ENCODE results near the gene LYRM2.
"Not testable (repeated sequence)": the region's sequence is repeated elsewhere in the genome, so short reads cannot be mapped to it uniquely, and the experiment has no call there.

Gene LYRM2

DNA sequence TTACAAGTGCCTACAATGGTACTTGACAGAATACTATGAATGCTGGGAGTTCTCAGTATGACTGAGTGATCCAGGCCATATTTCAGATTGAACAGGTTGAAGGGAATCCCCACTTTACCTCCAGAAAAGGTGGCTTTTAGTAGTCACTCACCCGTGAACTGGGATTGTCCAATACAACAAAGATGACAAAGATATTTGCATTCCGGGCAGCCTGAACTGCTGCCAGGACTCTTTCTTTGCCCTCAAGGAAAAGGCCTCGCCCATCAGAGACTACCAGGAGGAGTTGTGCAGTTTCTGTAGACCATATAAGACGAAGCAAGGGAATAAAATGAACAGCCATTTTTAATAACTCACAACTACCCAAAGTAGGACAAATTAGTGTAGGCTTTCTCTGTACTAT, 6.3 kb upstream of the LYRM2 start:
- no peak for DNase-seq

DNA sequence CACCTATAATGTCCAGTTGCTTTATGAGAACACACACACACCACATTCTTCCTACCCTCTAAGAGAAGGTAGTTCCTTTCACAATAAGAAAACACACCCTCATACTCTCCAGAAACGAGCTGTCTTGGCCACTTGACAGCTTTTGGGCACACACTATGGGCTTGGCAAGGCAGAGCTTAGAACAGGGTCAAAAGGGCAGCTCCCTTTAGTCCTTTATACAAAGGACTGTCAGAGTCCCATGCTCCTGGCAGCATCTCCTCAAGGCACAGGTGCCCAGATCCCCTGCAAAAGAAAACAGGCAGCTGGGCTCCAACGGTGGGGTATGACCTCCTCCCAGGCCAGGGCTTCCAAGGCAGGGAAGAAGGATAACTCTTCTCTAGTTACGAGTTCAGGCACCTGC, 4.9 kb upstream of the LYRM2 start:
- no peak for DNase-seq

DNA sequence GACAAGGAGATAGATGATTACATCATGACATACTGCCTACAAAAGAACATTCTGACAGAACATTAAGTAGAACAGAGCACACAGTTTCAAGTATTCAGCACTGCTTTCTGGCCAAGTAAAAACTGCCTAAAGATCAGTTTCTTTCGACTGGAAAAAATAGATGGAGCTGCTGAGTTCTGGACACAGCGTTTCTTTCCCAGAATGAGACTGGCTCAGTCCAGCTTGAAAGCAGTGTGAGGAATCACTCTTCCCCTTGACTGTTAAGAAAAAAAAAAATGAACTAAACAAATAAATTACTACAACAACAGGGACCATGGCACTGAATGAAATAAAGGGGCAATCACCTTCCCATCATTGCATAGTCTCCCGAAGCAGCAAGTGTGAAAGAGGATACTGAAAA, 4.4 kb upstream of the LYRM2 start:
- no peak for DNase-seq

DNA sequence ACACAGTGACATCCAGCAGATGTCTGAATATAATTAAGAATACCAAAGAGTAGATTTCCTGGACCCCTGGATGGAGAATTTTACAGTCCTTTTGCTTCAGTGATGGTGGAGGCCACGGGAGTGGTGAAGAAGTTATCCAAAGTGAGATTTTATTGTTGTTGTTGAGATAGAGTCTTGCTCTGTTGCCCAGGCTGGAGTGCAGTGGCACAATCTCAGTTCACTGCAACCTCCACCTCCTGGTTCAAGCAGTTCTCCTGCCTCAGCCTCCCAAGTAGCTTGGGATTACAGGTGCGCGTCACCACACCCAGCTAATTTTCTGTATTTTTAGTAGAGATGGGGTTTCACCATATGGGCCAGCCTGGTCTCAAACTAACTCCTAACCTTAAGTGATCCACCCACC, 3.0 kb upstream of the LYRM2 start:
- not testable (repeated sequence) for DNase-seq

DNA sequence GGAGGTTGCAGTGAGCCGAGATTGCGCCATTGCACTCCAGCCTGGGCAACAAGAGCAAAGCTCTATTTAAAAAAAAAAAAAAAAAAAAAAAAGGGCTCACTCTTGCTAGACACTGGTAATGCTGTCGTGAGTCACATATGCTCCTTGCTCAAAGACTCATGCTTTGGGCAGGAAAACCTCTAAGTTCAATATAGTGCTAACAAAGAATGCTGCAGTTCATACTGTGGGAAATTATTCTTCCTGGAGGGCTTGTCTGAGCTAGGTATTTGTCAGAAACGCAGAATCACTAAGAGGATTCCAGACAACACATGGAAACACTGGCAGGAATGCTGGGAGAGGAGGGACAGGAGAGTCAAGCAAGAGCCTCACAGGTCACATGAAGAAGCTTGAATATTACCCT, 2.3 kb upstream of the LYRM2 start:
- no peak for DNase-seq

DNA sequence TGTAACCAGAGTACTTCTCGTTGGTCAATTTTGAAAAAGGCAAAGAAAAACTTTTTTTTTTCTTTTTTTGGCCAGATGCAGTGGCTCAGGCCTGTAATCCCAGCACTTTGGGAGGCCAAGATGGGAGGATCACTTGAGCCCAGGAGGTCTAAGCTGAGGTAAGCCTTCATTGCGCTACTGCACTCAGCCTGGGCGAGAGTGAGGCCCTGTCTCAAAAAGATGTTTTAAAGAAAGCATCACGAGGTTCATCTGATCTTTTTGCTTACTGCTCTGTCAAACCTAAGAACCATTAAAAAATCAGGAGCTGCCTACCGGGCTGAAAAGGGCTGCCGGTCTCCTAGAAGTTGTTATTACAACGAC, 607 bp downstream of the LYRM2 start:
- DNase-seq = no peak

DNA sequence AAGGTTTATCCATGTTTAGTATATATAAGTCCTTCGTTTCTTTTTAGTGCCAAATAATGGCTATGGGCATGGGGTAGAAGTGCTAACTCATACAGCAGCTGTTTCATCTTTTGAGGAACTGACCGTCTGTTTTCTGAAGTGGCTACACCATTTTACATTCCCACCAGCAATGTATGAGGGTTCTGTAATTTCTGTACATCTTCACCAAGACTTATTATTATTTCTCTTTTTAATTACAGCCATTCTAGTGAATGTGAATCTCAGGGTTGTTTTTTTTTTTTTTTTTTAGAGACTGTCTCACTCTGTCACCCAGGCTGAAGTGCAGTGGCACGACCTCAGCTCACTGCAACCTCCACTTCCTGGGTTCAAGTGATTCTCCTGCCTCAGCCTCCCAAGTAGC, 2.1 kb downstream of the LYRM2 start:
- DNase-seq = not testable (repeated sequence)

DNA sequence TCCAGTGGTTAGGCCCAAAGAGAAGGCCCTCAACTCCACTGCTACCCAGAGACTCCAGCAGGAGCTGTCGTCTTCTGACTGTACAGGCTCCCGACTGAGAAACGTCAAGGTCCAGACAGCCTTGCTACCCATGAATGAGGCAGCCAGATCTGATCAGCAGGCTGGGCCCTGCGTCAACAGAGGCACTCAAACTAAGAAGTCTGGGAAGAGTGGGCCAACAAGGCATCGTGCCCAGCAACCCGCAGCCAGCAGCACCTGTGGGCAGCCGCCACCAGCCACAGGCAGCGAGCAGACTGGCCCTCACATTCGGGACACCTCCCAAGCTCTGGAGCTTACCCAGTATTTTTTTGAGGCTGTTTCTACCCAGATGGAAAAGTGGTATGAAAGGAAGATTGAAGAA, 8.1 kb downstream of the LYRM2 start:
- DNase-seq = no peak

DNA sequence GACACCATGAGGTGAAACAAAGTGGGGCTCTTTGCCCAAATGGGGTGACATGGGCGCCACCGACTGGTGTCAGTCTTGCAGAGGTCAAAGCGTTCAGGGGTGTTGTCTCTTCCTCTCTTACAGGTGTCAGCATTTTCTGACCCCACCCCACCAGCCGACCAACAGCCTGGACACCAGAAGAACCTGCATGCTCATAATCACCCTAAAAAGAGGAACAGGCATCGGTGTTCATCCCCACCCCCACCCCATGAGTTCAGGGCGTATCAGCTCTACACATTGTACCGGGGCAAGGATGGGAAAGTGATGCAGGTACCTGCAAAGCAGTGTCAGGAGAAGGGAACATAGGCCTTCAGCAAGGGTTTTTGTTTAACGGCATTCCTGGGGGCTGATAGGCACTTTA, 14.8 kb downstream of the LYRM2 start:
- DNase-seq = no peak

DNA sequence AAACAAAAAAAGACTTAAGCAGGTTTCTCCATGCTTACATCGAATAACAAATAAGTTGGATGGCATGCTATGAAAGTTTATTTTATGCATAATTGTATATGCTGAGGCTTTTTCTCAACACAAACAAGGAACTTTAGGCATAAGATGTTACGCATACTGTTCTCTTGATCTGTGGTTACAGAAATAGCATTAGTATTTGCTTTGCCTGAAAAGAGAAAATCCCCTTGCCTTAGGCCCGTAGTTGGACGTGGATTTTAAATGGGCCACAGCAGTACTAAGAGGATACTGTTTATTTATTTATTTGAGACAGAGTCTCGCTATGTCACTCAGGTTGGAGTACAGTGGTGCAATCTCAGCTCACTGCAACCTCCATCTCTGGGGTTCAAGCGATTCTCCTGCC, 19.0 kb downstream of the LYRM2 start:
- DNase-seq = no peak

DNA sequence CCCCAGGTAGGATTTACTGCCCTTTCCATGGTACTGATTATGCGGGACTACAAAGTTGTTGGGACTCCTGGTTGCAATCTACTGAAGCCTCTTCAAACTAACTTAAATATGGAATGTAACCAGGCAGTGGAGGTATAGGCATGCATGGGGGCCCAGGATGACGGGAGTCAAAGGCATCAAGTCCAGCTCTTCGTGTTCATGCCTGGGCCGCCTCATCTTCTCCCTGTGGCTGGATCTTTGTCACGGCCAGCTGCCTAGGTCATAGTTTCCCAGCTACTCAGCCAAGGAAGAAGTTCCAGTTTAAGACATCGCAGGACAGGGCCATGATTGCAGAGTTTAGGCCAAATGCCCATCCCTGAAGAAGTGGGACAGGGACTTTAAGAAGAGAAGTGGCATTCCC, 20.5 kb downstream of the LYRM2 start:
- no peak for DNase-seq

DNA sequence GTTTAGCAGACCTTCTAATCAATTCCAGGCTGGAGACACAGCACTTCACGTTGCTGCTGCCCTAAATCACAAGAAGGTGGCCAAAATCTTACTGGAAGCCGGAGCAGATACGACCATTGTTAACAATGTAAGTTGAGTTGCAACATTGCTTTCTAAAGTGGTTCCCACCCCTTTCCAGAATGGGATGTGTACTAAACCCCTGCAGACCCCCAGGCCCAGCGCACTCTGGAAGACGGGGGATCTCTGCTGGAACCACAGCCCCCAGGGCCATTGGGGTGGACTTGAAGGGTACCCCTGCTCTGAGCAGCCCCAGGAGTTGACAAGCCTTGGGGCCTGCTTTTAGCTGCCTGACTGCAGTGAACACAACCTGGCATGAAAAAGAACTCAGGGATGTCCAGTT, 22.0 kb downstream of the LYRM2 start:
- DNase-seq = no peak

DNA sequence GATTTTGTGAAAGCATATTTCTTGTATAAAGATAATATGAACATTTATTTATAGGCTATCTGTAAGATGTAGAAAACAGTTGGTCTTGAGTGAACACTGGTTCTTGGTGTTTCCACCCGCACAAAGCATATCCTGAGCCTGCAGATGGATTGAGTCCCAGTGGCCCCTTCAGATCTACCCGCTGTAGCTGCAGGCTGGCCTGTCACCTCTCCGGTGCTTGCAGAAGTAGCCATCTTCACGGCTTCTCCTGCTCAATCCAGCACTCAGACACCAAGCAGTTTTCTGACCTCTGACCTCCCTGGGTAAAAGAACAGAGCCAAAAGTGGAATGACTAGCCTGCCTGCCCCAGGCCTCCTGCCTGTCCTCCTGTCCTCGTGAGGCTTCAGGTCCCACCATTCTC, 22.7 kb downstream of the LYRM2 start:
- no peak for DNase-seq

DNA sequence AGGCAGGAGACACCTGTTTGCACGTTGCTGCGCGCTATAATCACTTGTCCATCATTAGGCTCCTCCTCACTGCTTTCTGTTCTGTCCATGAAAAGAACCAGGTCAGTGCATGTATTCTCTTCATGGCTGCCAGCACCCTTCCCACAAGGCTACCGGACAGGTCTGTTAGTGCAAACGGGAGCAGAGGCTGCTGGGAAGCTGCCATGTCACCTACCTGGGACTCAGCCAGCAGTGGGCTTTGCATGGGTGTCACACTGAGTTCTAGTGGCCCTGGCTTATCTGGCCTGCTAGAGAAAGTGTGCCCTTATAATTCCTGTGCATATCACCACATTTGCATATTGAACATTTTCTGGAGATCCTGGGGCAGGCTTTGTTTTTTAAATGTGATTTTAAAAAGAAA, 24.8 kb downstream of the LYRM2 start:
- DNase-seq = no peak

DNA sequence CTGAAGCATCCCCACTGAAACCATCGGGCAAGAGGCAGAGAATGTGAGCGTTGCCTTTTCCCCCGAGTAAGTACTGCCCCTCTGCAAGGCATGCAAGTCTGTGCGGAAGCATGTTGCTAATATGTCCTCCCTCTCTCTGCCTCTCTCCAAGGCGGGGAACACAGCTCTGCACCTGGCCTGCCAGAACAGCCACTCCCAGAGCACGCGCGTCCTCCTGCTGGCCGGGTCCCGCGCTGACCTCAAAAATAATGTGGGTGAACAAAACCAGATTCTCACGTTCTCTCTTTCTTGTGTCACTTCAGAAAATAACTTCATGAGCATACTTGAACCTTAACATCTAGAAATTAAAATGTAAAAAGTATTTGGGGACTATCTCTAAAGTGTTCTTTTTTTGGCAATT, 26.4 kb downstream of the LYRM2 start:
- no peak for DNase-seq

DNA sequence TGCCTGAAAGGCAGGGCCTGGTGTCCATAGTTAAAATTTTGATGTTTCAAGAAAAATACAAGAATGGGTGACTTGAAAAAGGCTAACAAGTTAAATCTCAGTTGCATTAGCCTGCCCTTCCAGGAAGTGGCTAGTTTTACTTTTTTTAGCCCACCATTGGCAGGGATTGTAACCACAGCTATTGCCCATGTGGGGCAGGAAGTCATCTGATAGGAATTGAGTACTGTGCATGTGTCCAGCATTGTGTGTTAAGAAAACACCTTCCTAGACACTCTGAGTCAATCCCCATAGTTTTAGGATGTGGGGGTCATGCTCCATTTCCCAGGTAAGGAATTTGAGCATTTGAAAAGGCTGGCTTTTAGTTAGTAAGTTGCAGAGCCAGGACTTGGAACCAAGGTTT, 26.9 kb downstream of the LYRM2 start:
- no peak for DNase-seq

DNA sequence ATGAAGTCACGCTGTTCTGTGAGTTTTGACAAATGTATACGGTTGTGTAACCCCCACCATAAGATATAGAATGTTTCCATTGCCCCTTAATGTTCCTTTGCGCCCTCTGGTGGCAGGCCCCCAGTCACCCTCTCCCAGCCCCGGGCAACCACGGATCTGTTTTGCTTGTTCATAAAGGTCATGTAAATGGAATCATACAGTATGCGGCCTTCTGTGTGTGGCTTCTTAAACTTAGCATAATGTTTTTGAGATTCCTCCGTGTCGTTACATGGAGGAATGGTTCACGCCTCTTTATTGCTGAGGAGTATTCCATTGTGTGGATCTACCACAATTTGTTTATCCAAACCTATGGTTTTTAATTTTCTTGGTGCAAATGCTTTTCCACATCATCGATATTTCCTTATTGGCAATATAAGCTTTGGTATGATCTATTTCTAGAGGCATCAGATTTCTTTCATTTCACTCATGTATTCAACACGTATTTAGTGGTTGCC, 28.4 kb downstream of the LYRM2 start:
- DNase-seq = peak; percentile 13

DNA sequence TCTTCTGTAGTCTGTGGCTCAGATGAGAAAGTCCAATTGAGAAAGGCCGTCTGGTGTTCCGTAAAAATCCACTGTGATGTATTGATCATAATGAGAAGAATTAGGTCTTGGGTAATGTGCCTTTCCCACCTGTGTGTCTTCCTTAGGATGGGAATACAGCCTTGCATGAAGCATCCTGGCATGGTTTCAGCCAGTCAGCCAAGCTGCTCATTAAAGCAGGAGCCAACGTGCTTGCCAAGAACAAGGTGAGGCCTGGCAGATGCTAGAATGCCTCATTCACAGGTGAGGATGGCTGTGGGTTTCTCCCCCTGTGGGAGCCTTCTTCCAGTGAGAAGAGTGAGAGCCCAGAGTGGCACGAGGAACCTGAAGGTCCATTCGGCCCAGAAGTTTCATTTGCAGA, 32.7 kb downstream of the LYRM2 start:
- DNase-seq = no peak

DNA sequence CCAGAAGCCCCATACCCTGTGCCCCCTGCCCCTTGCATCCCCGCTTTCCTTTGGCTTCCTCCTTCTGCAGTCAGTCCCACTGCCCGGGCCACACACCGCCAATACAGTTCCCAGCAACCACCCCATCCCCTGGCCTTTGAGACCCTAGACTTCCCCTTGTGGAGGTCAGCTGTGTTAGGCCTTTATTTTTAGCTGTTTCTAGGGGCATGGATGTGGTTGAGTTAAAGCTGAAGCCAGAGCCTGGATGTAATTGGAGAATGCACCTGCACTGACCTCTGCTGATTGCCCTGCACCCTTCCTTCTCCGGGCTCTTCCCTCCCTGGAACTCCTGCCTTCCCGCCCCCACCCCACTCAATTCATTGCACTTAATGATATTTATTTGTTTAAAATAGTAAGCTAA, 33.9 kb downstream of the LYRM2 start:
- no peak for DNase-seq

DNA sequence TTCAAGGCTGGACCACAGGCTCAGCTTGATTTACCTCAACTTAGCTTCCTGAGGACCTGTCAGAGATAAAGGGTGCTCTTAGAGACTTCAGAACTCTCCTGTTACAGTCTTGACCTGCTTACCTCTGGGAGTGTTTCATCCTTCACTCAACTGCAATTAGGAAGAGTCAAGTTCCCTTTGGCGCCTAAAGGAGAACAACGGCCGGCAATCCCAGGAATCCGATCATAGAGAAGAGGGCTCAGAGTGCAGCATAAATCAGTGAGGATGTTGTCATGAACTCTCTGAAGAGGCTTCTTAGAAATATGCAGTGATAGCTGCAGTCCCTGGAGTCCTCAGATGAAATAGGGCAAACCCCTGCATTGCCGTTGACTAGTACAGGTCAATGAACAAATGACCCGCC, 36.4 kb downstream of the LYRM2 start:
- DNase-seq = no peak

DNA sequence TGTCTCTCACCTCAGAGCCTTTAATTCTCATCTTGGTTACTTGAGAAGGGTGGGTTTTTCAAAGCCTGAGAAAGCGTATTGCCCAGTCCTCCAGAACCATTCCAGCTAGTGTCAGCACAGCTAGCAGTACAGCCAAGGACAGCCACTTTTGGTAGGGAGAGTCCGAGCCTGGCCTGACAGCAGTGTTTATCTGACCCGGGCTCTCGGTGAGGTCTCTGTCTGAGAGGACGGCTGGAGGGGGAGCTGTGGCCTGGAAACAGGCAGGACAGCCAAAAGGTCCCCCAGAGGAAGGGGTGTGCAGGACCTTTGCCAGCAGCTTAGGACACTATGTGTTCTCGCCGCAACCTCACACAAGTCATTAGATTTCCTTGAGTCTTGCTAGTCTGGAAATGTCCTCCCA, 38.8 kb downstream of the LYRM2 start:
- no peak for DNase-seq

DNA sequence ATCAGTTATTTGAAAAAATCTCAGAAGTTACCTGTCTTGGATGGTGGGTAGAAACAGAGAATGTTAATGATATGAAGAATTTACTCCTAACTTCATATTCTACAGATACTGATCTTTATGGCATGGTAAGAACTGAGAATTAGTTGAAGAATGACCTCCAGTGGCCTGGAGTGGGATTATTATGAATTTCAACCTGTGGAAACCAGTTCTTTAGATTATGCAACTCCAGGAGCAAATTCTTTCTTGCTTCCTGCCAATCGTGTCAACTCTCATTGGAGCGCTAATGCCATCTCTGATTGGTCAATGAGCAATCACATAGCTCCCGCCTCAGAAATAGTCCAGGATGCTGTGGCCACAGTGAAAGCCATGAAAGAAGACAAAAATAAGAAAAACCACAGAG, 40.6 kb downstream of the LYRM2 start:
- peak; percentile 43 for DNase-seq

DNA sequence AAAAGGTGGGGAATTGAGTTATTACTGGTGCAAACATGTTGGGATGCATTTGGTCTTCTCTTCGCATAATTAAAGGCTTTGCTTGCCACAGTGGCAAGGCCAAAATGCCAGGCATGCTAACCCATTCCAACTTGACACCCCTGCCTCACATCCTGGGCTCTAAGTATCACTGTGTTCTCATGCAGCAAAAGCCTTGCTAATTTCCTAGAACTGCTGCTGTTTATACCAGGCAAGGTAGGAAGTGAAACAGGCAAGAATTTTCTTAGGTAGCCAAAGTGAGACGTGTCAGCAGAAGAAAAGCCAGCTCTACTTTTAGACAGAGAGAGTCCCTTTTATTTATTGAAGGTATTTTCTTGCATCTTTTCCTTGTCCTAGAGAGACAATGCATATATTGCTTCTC, 41.2 kb downstream of the LYRM2 start:
- no peak for DNase-seq

DNA sequence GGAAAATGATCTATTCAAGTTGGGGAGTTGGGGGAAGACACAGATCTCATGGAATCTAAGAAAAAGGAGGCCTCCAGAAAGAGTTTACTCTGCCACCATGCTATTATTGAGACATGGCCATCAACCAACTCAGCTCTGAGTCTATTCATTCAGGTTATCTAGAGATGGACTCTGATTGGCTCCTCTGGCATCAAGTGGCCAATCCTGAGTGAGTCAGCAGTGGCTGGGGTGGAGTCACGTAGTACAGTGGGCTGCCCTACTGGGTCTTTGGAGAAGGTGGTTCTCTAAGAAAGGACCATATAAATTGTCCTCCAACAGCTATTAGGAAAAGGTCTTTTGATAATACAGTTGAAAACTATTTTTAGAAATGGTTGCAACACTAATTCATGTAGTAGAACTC, 42.1 kb downstream of the LYRM2 start:
- no peak for DNase-seq

DNA sequence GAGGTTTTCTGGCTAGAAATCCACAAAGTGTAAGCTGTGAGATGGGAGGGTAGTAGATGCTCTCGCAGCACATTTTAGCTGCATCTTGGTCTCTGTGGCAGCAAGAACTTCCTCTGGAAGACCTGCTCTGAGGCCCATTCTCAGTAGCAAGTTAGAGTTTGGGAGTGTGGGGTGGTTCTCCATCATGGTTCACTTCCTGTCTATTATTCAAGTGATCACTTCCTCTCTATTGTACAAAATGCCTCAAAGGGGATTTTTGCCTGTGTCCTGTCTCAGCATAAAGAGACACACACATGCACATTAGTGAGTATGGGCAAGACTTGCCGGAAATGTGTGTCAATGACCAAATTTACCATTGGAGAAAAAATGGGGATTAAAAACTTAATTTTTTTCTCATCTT, 42.5 kb downstream of the LYRM2 start:
- DNase-seq = no peak

DNA sequence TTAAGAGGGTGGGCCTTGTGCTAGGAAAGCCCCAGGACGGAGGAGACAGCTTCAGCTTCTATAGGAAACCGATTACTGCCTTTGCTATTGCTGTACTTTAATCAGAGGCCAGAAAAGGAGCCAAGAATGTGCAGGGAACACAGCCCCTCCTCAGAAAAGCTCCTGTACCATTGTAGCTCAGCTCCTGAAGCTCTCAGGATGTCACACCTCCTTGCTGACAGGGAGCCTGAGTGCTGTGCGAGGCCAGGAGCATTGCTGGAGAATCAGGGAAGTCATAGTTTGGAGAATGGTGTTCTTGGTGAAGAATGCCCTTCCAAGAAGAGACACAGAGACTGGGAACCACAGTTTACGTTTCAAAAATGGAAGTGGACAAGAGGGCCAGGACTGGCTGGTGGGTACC, 46.8 kb downstream of the LYRM2 start:
- DNase-seq = no peak

Measured in NCI-H1694 (cell line).